HepG2 (cell line): ENCODE measurements around the gene HTN1.

Experiments
- CTCF ChIP-seq: sonication (generic); formaldehyde crosslinking; IDR thresholded peaks from 2 replicates; pipeline ENCODE4 v1.5.0; 2020; ENCODE audit warnings: mild to moderate bottlenecking, missing genetic modification reagents, moderate library complexity
- ZKSCAN1 ChIP-seq: fragments of 150-350 bp; IDR thresholded peaks from 2 replicates; pipeline ENCODE4 v1.6.1; 2014; ENCODE audit warnings: low read length

GRCh38 chr4:70023218-70023617 lies 27.0 kb upstream of the HTN1 start:
- TF ChIP-seq ZKSCAN1 (no peak), CTCF (CRISPR knock-in tag) (no peak)
